Lower lobe of right lung (tissue), 2 donors: Measurements from ENCODE around the gene EIF2B4. TPM values are rescaled to one million over a fixed set of nuclear protein-coding genes. Genes with fewer than 3 reads are reported as not detected.

Experiments
- ATAC-seq, 2 donors: fragments of 200-7000 bp; cut with Tn5 transposase; one replicate each; pipeline ENCODE4 v1.9.1; 2020 to 2022; ENCODE audit warnings: mild to moderate bottlenecking in 2 of 2, moderate library complexity in 2 of 2
- DNase-seq: peaks from one replicate; pipeline ENCODE4 v3.0.0-alpha.2; 2020
- H3K27ac ChIP-seq: fragments of 200-600 bp; one replicate; pipeline ENCODE4 v1.8.0; 2022
- H3K27me3 ChIP-seq: fragments of 200-600 bp; one replicate; pipeline ENCODE4 v1.8.0; 2022; ENCODE audit warnings: low read depth
- H3K36me3 ChIP-seq: fragments of 200-600 bp; one replicate; pipeline ENCODE4 v1.8.0; 2022; ENCODE audit warnings: mild to moderate bottlenecking
- H3K4me1 ChIP-seq: fragments of 200-600 bp; one replicate; pipeline ENCODE4 v1.8.0; 2022
- H3K4me3 ChIP-seq: fragments of 200-600 bp; one replicate; pipeline ENCODE4 v1.8.0; 2022; ENCODE audit warnings: mild to moderate bottlenecking
- H3K9me3 ChIP-seq: fragments of 200-600 bp; one replicate; pipeline ENCODE4 v1.8.0; 2022
- CTCF ChIP-seq: fragments of 200-600 bp; IDR thresholded peaks from one replicate; pipeline ENCODE4 v1.8.0; 2022; ENCODE audit warnings: antibody characterized with exemption, mild to moderate bottlenecking
- intact Hi-C: fragments of 100-400 bp; cut with DNase I; formaldehyde crosslinking; loops from one replicate; pipeline ENCODE4 v1.11.0; 2022
- total RNA-seq: library from RNA; stranded (reverse); fragmentation: NEBNext Ultra II Directional; extraction: Animal tissue kit (Norgen Biotek cat#: 25700); gene quantifications from one replicate; pipeline ENCODE4 v1.2.1, GENCODE V29; 2021
- donor health status: DM: no; HTN: yes; CAD: no; lungs with severe emphysema.

The EIF2B4 gene
- total RNA-seq, 1 donor from 2014 or later, result 32.9 TPM

DNA sequence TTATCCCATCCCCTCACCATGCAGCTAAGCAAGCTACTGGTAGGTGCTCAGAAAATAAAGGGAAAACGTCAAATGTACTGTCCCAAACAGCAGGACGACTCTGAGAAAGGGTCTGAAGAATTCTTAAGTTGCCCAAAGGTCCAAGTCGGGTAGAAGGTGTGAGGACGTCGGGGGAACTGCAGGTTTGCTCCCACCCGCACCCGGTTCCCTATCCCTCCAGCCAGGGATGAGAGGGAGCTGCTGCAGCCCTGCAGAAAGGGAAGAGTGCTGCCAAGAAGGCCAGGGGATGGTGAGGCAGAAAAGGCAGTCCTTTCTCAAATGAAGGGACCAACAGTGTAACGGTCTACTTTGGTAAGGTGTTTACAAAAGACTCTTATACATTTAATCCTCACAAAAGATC is 55.0 kb downstream of the EIF2B4 start:
- DNase-seq (no peak), ATAC-seq (no peak)
- Histone ChIP-seq H3K36me3 (peaks cover 29% of the 10 kb centered on the region), H3K27me3 (no peaks in the 10 kb centered on the region), H3K27ac (no peak overlapping the region), H3K4me3 (no peak overlapping the region), H3K9me3 (no peaks in the 10 kb centered on the region), H3K4me1 (peaks cover 5% of the 10 kb centered on the region)
- TF ChIP-seq CTCF, result no peak
- intact Hi-C loops, result no loop called here

DNA sequence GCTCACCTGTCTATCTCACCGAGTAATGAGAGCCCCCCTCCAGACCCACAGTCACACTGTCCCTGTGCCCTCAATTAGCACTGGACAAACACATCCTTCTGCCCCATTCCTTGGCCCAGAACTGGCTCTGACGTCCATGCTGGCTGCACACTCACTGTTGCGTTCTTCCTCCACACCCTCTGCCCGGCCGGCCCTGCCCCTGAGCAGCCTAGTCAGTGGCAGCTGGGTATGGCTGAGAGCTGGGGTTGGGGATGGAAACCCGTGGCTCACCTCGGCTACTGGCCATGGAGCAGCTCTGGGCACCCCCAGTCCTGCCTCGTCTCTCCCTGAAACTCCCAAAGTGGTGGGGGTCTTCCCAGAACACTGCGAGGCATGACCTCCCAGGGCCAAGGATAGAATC is 55.4 kb downstream of the EIF2B4 start:
- Histone ChIP-seq H3K27ac (no peak overlapping the region), H3K9me3 (no peaks in the 10 kb centered on the region), H3K4me1 (peaks cover 5% of the 10 kb centered on the region), H3K27me3 (no peaks in the 10 kb centered on the region), H3K4me3 (no peak overlapping the region), H3K36me3 (peaks cover 32% of the 10 kb centered on the region)
- intact Hi-C loops, result no loop called here
- no peak for TF ChIP-seq CTCF
- DNase-seq (peak; percentile 25), ATAC-seq (no peak)

Other genes with a start within 250 kb of the EIF2B4 start
- gene ABHD1, start 246.5 kb downstream of the EIF2B4 start, total RNA-seq, result 0.21 TPM
- gene PREB, start 235.7 kb downstream of the EIF2B4 start, total RNA-seq, result 37.7 TPM
- not detected for gene PRR30, start 230.9 kb downstream of the EIF2B4 start, total RNA-seq
- 1.2 TPM for gene TCF23, start 221.3 kb downstream of the EIF2B4 start, total RNA-seq
- gene ATRAID, start 158.3 kb downstream of the EIF2B4 start, total RNA-seq, result 102 TPM
- 20.8 TPM for gene SLC5A6, start 158.1 kb downstream of the EIF2B4 start, total RNA-seq
- 28.8 TPM for gene CAD, start 153.0 kb downstream of the EIF2B4 start, total RNA-seq
- 0.80 TPM for gene SLC30A3, start 107.3 kb downstream of the EIF2B4 start, total RNA-seq
- not detected for gene DNAJC5G, start 94.9 kb downstream of the EIF2B4 start, total RNA-seq
- gene TRIM54, start 87.9 kb downstream of the EIF2B4 start, total RNA-seq, result not detected
- 4.0 TPM for gene UCN, start 61.9 kb downstream of the EIF2B4 start, total RNA-seq
- 79.2 TPM for gene MPV17, start 47.2 kb downstream of the EIF2B4 start, total RNA-seq
- 56.4 TPM for gene GTF3C2, start 13.6 kb downstream of the EIF2B4 start, total RNA-seq
- 107 TPM for gene SNX17, start 278 bp upstream of the EIF2B4 start, total RNA-seq
- 13.9 TPM for gene ZNF513, start 10.4 kb upstream of the EIF2B4 start, total RNA-seq
- gene PPM1G, start 39.3 kb upstream of the EIF2B4 start, total RNA-seq, result 52.0 TPM
- 66.5 TPM for gene NRBP1, start 58.3 kb upstream of the EIF2B4 start, total RNA-seq
- gene KRTCAP3, start 72.0 kb upstream of the EIF2B4 start, total RNA-seq, result 18.8 TPM
- gene IFT172, start 119.4 kb upstream of the EIF2B4 start, total RNA-seq, result 38.1 TPM
- 1.6 TPM for gene FNDC4, start 124.9 kb upstream of the EIF2B4 start, total RNA-seq
- 0.44 TPM for gene GCKR, start 126.5 kb upstream of the EIF2B4 start, total RNA-seq
- gene ZNF512, start 212.7 kb upstream of the EIF2B4 start, total RNA-seq, result 29.5 TPM